ENCODE measurements around the gene IL1F10. TPM values are rescaled to one million over a fixed set of nuclear protein-coding genes. Genes with fewer than 3 reads are reported as not detected.

IL1F10 gene
- total RNA-seq, 1 experiment from 2014 or later = not detected

DNA sequence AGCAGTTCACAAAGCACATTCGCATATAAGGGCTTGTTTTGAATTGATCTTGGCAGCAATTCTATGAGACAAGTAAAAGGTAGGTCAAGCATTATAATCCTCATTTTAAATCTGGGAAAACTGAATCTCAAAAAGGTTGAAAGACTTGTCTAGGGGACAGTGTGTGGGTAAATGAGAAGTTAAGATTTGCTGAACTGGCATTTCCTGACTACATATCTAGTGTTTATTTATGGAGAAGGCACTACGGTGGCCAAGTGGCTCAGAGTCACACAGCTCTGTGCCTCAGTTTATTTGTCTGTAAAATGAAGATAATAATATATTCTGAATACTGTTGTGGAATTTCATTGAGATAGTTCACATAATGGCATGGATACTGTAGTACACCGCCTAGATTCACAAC is 43.4 kb downstream of the IL1F10 start:
- intact Hi-C loops (cut with micrococcal nuclease; ENCODE audit: unreplicated experiment) = no loop called here
- no peaks in the 10 kb centered on the region for H3K9me3 ChIP-seq (ENCODE audit: low read depth, low read length, poor library complexity, severe bottlenecking)
- H3K4me1 ChIP-seq (ENCODE audit: insufficient read depth, low read length, poor library complexity, severe bottlenecking) = no peaks in the 10 kb centered on the region
- ChIA-PET POLR2A (ENCODE audit: low non-redundant PET) (no interaction called here), CTCF (no interaction called here)
- BruUV-seq (replicated peaks) = no TSS peak
- H3K36me3 ChIP-seq (ENCODE audit: insufficient read depth, low read length, poor library complexity, severe bottlenecking) = no peaks in the 10 kb centered on the region
- peaks cover 9% of the 10 kb centered on the region for H3K27me3 ChIP-seq (replicated peaks; ENCODE audit: insufficient read depth, low read depth, low read length, poor library complexity)
- DNase-seq (ENCODE audit: low spot score) = no peak
- H3K27ac ChIP-seq (ENCODE audit: low read depth, low read length, poor library complexity, severe bottlenecking) = no peak overlapping the region
- H3K4me3 ChIP-seq (ENCODE audit: low read depth, low read length, poor library complexity, severe bottlenecking) = no peak overlapping the region
- TF ChIP-seq, protein P1, sequence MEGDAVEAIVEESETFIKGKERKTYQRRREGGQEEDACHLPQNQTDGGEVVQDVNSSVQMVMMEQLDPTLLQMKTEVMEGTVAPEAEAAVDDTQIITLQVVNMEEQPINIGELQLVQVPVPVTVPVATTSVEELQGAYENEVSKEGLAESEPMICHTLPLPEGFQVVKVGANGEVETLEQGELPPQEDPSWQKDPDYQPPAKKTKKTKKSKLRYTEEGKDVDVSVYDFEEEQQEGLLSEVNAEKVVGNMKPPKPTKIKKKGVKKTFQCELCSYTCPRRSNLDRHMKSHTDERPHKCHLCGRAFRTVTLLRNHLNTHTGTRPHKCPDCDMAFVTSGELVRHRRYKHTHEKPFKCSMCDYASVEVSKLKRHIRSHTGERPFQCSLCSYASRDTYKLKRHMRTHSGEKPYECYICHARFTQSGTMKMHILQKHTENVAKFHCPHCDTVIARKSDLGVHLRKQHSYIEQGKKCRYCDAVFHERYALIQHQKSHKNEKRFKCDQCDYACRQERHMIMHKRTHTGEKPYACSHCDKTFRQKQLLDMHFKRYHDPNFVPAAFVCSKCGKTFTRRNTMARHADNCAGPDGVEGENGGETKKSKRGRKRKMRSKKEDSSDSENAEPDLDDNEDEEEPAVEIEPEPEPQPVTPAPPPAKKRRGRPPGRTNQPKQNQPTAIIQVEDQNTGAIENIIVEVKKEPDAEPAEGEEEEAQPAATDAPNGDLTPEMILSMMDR (conservative IDR thresholded peaks at IDR 0.05; ENCODE audit: low read depth, low read length) = no peak
- TF ChIP-seq EZH2 (IDR thresholded peaks at IDR 0.05; ENCODE audit: borderline replicate concordance, low read depth, low read length, poor library complexity, severe bottlenecking) = no peak

DNA sequence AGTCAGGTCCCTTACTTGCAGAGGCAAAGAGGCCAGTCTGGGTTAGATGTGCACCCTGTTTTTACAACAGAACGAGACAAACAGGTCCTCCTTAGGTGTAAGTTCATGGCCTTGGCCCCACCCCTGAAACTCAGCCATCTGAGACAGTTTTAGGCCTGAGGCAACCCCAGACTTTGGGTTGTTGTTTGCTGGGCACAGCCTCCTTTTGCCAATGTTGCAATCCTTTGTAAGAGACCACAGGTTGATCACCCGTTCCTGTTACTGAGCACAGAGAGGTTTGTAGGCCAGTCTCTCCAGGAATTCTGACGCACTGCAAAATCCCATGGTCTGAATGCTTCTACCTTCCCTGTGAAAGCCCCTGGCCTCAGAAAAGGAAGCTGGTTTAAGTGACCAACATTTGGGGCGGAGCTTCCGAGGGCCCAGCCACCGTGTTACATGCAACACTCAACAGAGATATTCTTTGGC is 44.1 kb downstream of the IL1F10 start:
- intact Hi-C loops (cut with micrococcal nuclease; ENCODE audit: unreplicated experiment) = no loop called here
- no TSS peak for BruUV-seq (replicated peaks)
- Histone ChIP-seq H3K9me3 (ENCODE audit: low read depth, low read length, poor library complexity, severe bottlenecking) (no peaks in the 10 kb centered on the region), H3K4me1 (ENCODE audit: insufficient read depth, low read length, poor library complexity, severe bottlenecking) (no peaks in the 10 kb centered on the region), H3K27me3 (replicated peaks; ENCODE audit: insufficient read depth, low read depth, low read length, poor library complexity) (peaks cover 9% of the 10 kb centered on the region), H3K36me3 (ENCODE audit: insufficient read depth, low read length, poor library complexity, severe bottlenecking) (no peaks in the 10 kb centered on the region), H3K4me3 (ENCODE audit: low read depth, low read length, poor library complexity, severe bottlenecking) (no peak overlapping the region), H3K27ac (ENCODE audit: low read depth, low read length, poor library complexity, severe bottlenecking) (no peak overlapping the region)
- TF ChIP-seq, protein P1 (conservative IDR thresholded peaks at IDR 0.05; ENCODE audit: low read depth, low read length) = no peak
- TF ChIP-seq EZH2 (IDR thresholded peaks at IDR 0.05; ENCODE audit: borderline replicate concordance, low read depth, low read length, poor library complexity, severe bottlenecking) = no peak
- no peak for DNase-seq (ENCODE audit: low spot score)
- ChIA-PET CTCF (no interaction called here), POLR2A (ENCODE audit: low non-redundant PET) (no interaction called here)

DNA sequence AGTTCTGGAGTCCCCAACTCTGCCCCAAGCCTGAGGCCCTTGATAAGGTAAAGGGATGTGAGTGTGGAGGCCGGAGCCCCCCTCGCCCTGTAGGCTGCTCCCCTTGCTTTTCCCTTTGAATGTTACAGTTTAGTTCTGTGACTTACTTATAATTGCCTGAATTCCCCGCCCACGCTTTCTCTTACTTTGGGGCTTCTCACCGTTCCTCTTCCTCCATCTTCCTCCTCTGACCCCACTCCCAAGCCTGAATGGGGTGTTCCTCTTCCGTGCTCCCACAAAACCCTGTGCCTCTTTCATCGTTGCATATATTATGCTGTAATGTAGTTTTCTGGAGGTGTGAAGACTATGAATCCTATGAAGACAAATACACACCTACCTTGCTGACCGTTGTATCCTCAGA is 44.7 kb downstream of the IL1F10 start:
- POLR2A ChIA-PET (ENCODE audit: low non-redundant PET) = no interaction called here
- H3K27me3 ChIP-seq (replicated peaks; ENCODE audit: insufficient read depth, low read depth, low read length, poor library complexity) = peaks cover 5% of the 10 kb centered on the region
- no peak overlapping the region for H3K27ac ChIP-seq (ENCODE audit: low read depth, low read length, poor library complexity, severe bottlenecking)
- DNase-seq (ENCODE audit: low spot score) = no peak
- intact Hi-C loops (cut with micrococcal nuclease; ENCODE audit: unreplicated experiment) = no loop called here
- CTCF ChIA-PET = no interaction called here
- no peak overlapping the region for H3K4me3 ChIP-seq (ENCODE audit: low read depth, low read length, poor library complexity, severe bottlenecking)
- no TSS peak for BruUV-seq (replicated peaks)
- no peaks in the 10 kb centered on the region for H3K4me1 ChIP-seq (ENCODE audit: insufficient read depth, low read length, poor library complexity, severe bottlenecking)
- H3K36me3 ChIP-seq (ENCODE audit: insufficient read depth, low read length, poor library complexity, severe bottlenecking) = no peaks in the 10 kb centered on the region
- TF ChIP-seq, protein P1 (conservative IDR thresholded peaks at IDR 0.05; ENCODE audit: low read depth, low read length) = no peak
- TF ChIP-seq EZH2 (IDR thresholded peaks at IDR 0.05; ENCODE audit: borderline replicate concordance, low read depth, low read length, poor library complexity, severe bottlenecking) = no peak
- no peaks in the 10 kb centered on the region for H3K9me3 ChIP-seq (ENCODE audit: low read depth, low read length, poor library complexity, severe bottlenecking)

Data from A673 (cell line).